ENCODE measurements around the gene FNDC3B. TPM values are rescaled to one million over a fixed set of nuclear protein-coding genes. Genes with fewer than 3 reads are reported as not detected.
A peak's percentile ranks its signal among the peaks of the same experiment; 100 is the strongest.

Gene FNDC3B
- total RNA-seq, 1 donor: 221 TPM

DNA sequence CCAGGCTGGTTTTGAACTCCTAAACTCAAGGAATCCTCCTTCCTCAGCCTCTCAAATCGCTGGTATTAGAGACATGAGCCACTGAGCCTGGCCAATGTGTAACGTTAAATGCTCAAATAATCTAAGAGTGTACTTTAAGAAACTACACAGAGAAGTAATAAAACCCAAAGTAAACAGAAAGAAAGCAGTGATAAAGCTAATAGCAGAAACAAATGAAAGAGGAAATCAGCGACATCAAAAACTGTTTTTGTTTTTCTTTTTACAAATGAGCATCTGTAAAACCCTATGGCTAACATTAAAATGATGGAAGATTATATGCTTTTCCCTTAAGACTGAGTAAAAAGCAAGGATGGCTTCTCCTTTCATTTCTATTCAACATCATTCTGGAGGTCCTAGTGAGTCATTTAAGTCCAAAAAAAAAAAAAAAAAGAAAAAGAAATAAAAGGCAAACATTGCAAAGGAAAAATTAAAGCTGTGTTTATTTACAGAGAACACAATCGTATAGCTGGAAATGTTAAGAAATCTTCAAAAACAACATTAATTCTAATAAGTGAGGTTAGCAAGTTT lies 36.8 kb upstream of the FNDC3B start:
- TF ChIP-seq, protein P1, sequence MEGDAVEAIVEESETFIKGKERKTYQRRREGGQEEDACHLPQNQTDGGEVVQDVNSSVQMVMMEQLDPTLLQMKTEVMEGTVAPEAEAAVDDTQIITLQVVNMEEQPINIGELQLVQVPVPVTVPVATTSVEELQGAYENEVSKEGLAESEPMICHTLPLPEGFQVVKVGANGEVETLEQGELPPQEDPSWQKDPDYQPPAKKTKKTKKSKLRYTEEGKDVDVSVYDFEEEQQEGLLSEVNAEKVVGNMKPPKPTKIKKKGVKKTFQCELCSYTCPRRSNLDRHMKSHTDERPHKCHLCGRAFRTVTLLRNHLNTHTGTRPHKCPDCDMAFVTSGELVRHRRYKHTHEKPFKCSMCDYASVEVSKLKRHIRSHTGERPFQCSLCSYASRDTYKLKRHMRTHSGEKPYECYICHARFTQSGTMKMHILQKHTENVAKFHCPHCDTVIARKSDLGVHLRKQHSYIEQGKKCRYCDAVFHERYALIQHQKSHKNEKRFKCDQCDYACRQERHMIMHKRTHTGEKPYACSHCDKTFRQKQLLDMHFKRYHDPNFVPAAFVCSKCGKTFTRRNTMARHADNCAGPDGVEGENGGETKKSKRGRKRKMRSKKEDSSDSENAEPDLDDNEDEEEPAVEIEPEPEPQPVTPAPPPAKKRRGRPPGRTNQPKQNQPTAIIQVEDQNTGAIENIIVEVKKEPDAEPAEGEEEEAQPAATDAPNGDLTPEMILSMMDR (IDR thresholded peaks at IDR 0.05; ENCODE audit: insufficient read depth, low read depth, low read length): no peak
- DNase-seq (ENCODE audit: low read depth): peak; percentile 62
- H3K4me3 ChIP-seq (ENCODE audit: low read depth, low read length): no peak overlapping the region

DNA sequence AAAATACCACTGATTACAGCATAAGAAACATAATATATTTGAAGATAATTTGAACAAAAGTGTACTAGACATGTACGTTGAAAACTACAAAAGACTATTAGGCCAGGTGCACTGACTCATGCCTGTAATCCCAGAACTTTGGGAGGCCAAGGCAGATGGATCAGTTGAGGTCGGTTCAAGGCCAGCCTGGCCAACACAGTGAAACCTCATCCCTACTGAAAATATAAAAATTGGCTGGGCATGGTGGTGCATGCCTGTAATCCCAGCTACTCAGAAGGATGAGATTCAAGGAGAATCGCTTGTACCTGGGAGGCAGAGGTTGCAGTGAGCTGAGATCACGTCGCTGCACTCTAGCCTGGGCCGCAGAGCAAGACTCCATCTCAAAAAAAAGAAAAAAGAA lies 36.2 kb upstream of the FNDC3B start:
- DNase-seq (ENCODE audit: low read depth): no peak
- TF ChIP-seq, protein P1 (IDR thresholded peaks at IDR 0.05; ENCODE audit: insufficient read depth, low read depth, low read length): no peak
- H3K4me3 ChIP-seq (ENCODE audit: low read depth, low read length): no peak overlapping the region

DNA sequence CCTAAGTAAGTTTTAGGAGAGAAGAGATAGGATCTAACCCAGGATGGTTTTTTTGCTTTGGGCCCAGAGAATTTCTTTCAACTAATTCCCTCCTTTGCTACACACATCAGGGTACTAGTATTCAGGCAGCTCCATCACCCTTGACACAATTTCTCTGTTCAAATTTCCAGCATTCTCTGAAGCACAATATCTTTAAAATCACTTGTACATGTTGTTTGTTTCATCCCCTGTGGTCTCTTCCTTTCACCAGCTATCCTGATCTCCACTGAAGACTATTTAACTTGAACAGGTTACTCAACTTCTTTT lies 32.4 kb upstream of the FNDC3B start:
- no peak for DNase-seq (ENCODE audit: low read depth)
- no peak overlapping the region for H3K4me3 ChIP-seq (ENCODE audit: low read depth, low read length)
- TF ChIP-seq, protein P1 (IDR thresholded peaks at IDR 0.05; ENCODE audit: insufficient read depth, low read depth, low read length): no peak

DNA sequence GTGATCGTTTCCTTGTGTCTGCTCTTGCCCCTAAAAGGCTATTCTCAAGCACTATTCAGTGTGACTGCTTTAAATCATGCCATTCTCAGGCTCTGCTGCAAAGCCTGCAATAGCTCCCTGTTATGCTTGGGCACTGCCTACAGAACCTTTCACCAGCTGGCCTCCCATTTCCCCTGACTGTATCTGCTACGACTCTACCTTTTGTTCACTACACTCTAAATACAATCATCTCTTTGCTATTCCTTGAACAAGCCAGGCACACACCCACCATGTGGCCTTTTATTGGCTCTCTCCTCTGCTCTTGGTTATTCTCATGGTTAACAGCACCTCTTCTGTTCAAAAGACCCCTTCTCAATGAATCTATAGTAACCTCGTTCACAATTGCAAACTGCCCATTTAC lies 29.6 kb upstream of the FNDC3B start:
- no peak overlapping the region for H3K4me3 ChIP-seq (ENCODE audit: low read depth, low read length)
- TF ChIP-seq, protein P1 (IDR thresholded peaks at IDR 0.05; ENCODE audit: insufficient read depth, low read depth, low read length): no peak
- no peak for DNase-seq (ENCODE audit: low read depth)

DNA sequence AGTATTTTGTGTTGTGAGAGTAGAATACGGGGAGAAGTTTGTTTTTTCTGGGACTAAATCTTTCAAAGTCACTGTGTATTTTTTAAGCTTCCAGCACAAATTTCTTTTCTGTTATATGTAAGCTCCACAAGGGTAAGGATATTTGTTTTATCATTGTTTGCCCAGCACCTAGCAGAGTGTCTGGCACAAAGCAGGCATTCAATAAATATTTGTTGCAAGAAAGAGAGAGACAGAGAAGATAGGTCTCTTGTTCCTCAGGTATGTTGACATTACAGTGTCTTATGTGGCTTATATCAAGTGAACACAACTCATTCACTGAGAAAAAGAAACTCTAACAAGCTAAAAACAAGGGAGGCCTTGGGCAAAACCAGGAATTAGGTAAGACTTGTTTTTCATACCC lies 26.6 kb upstream of the FNDC3B start:
- DNase-seq (ENCODE audit: low read depth): no peak
- TF ChIP-seq, protein P1 (IDR thresholded peaks at IDR 0.05; ENCODE audit: insufficient read depth, low read depth, low read length): no peak
- no peak overlapping the region for H3K4me3 ChIP-seq (ENCODE audit: low read depth, low read length)

DNA sequence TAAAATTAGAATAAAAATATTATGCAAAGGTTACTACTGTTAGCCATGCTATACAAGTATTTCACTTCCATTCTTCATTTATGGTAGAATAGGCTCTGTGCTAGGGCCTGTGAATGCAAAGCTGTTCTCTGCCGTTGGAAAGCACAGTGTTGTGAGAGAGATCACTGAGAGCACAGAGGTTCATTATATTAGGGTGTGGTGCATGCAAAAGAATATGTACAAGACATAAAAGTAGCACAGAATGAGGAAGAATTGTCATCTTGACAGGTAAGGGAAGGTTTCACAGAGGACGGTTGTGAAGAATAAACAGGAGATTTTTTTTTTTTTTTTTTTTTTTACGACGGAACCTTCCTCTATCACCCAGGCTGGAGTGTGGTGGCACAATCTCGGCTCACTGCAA lies 25.2 kb upstream of the FNDC3B start:
- H3K4me3 ChIP-seq (ENCODE audit: low read depth, low read length): no peak overlapping the region
- DNase-seq (ENCODE audit: low read depth): no peak
- TF ChIP-seq, protein P1 (IDR thresholded peaks at IDR 0.05; ENCODE audit: insufficient read depth, low read depth, low read length): no peak

DNA sequence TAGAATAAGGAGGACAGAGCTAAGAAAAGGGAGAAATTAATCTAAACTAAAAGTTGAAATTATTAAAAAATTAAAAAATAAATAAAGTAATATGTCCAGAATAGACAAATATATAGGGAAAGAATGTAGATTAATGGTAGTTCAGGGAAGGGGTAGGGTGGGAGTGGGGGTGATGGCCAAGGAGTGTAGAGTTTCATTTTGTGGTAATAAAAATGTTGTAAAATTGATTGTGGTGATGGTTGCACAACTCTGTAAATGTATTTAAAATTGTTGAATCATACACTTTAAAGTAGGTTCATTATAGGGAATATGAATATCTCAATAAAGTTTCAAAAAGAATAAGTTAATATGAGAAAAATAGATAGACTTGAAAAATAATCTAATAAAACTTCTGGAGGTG lies 21.0 kb upstream of the FNDC3B start:
- no peak overlapping the region for H3K4me3 ChIP-seq (ENCODE audit: low read depth, low read length)
- TF ChIP-seq, protein P1 (IDR thresholded peaks at IDR 0.05; ENCODE audit: insufficient read depth, low read depth, low read length): no peak
- DNase-seq (ENCODE audit: low read depth): peak; percentile 9
